CD4-positive, alpha-beta T cell (primary cell): Measurements from ENCODE around the gene FOLR3. TPM values are rescaled to one million over a fixed set of nuclear protein-coding genes. Genes with fewer than 3 reads are reported as not detected.

ENCODE experiments used
- ATAC-seq: fragments of 200-7000 bp; cut with Tn5 transposase; one replicate; pipeline ENCODE4 v1.10.0; 2022; ENCODE audit warnings: mild to moderate bottlenecking; ENCODE audit not compliant: poor library complexity
- CTCF ChIA-PET: fragments of 350-600 bp; sonication (Branson Sonifier 250); formaldehyde crosslinking; loops from one replicate; lab custom pipeline; 2021; ENCODE audit warnings: antibody characterized with exemption, inconsistent platforms; lab: Charles Lee
- POLR2A ChIA-PET: fragments of 350-600 bp; sonication (Branson Sonifier 250); formaldehyde crosslinking; loops from one replicate; lab custom pipeline; 2021; ENCODE audit warnings: antibody characterized with exemption, inconsistent platforms; lab: Charles Lee
- DNase-seq, 14 experiments: peaks; one replicate each; pipeline ENCODE4 v3.0.0-alpha.2; 2013 to 2020; ENCODE audit warnings: mixed read lengths in 2 of 14
- H3K27ac ChIP-seq, 2 donors: one replicate each; pipeline versions ENCODE4 v1.5.1 to v1.7.0; 2013; ENCODE audit warnings: low read length in 2 of 2, low read depth in 1 of 2, mild to moderate bottlenecking in 1 of 2
- H3K27me3 ChIP-seq, 2 experiments: 1 replicate in 1 of 2; 2 replicates in 1 of 2; pipeline versions ENCODE4 v1.6.1 to v1.7.0; 2013; ENCODE audit warnings: low read length in 2 of 2, control low read depth in 1 of 2, mild to moderate bottlenecking in 1 of 2, moderate library complexity in 1 of 2; ENCODE audit not compliant: insufficient read depth in 2 of 2, control insufficient read depth in 1 of 2
- H3K36me3 ChIP-seq: one replicate; pipeline ENCODE4 v1.6.1; 2013; ENCODE audit warnings: low read length, control low read depth; ENCODE audit not compliant: insufficient read depth
- H3K4me1 ChIP-seq: one replicate; pipeline ENCODE4 v1.6.1; 2013; ENCODE audit warnings: low read length, control low read depth; ENCODE audit not compliant: insufficient read depth
- H3K4me3 ChIP-seq: one replicate; pipeline ENCODE4 v1.5.1; 2013; ENCODE audit warnings: mild to moderate bottlenecking, low read length, moderate library complexity
- H3K9me3 ChIP-seq, 2 experiments: 1 replicate in 1 of 2; 2 replicates in 1 of 2; pipeline versions ENCODE4 v1.6.1 to v1.7.0; 2013; ENCODE audit warnings: low read length in 2 of 2, mild to moderate bottlenecking in 2 of 2, control low read depth in 1 of 2, moderate library complexity in 1 of 2; ENCODE audit not compliant: control insufficient read depth in 1 of 2, insufficient read depth in 1 of 2
- H3K27ac Mint-ChIP-seq: one replicate; pipeline ENCODE4 v1.8.0; 2020; ENCODE audit warnings: mixed read lengths
- H3K27me3 Mint-ChIP-seq: one replicate; pipeline ENCODE4 v1.8.0; 2021; ENCODE audit warnings: mixed read lengths
- H3K36me3 Mint-ChIP-seq: one replicate; pipeline ENCODE4 v1.8.0; 2021; ENCODE audit warnings: low read depth, mixed read lengths
- H3K4me1 Mint-ChIP-seq: one replicate; pipeline ENCODE4 v1.8.0; 2021; ENCODE audit warnings: low read depth, mixed read lengths
- H3K4me3 Mint-ChIP-seq: one replicate; pipeline ENCODE4 v1.8.0; 2020; ENCODE audit warnings: mild to moderate bottlenecking, mixed read lengths
- H3K9me3 Mint-ChIP-seq: one replicate; pipeline ENCODE4 v1.8.0; 2020; ENCODE audit warnings: mixed read lengths
- CTCF ChIP-seq: fragments of 200-600 bp; IDR thresholded peaks from one replicate; pipeline ENCODE4 v1.8.0; 2022; ENCODE audit warnings: antibody characterized with exemption, mild to moderate bottlenecking
- intact Hi-C, 2 experiments: fragments of 100-400 bp; cut with DNase I in 1 of 2; cut with micrococcal nuclease in 1 of 2; formaldehyde crosslinking; loops; one replicate each; pipeline versions ENCODE4 v1.15.1 to v1.9.0; 2023 to 2025; cut with DNase I, micrococcal nuclease
- total RNA-seq, 174 experiments: library from RNA in 2 of 174; stranded (reverse) in 2 of 174; gene quantifications; one replicate each; pipeline ENCODE4 v1.2.3 and lab custom pipeline; 2021 to 2026

Gene FOLR3
- total RNA-seq, 2 experiments from 2014 or later, result 0.47 TPM; not detected in 1

- DNase-seq (no peak), ATAC-seq (no peak)
- intact Hi-C loops, result no loop called here
- Histone ChIP-seq H3K27me3 (no peaks in the 10 kb centered on the region), H3K36me3 (no peaks in the 10 kb centered on the region), H3K4me3 (no peak overlapping the region), H3K4me1 (no peaks in the 10 kb centered on the region), H3K27ac (no peak overlapping the region), H3K9me3 (no peaks in the 10 kb centered on the region)
- peaks cover 3% of the 10 kb centered on the region for H3K27me3 Mint-ChIP-seq
- H3K9me3 Mint-ChIP-seq, result no peaks in the 10 kb centered on the region
- H3K4me1 Mint-ChIP-seq, result no peaks in the 10 kb centered on the region
- H3K4me3 Mint-ChIP-seq, result no peak overlapping the region
- POLR2A ChIA-PET, result no interaction called here
- no peak for TF ChIP-seq CTCF
- H3K27ac Mint-ChIP-seq, result no peak overlapping the region
- no peaks in the 10 kb centered on the region for H3K36me3 Mint-ChIP-seq
- CTCF ChIA-PET, result no interaction called here
These were observed 37.8 kb downstream of the FOLR3 start for GRCh38 chr11:72173291-72173690.

GRCh38 chr11:72174302-72175070 lies 39.0 kb downstream of the FOLR3 start:
- Mint-ChIP-seq H3K27me3 (peaks cover 3% of the 10 kb centered on the region), H3K27ac (no peak overlapping the region), H3K9me3 (no peaks in the 10 kb centered on the region), H3K36me3 (no peaks in the 10 kb centered on the region), H3K4me1 (no peaks in the 10 kb centered on the region), H3K4me3 (no peak overlapping the region)
- H3K27me3 ChIP-seq, result no peaks in the 10 kb centered on the region
- no peak for DNase-seq
- no peaks in the 10 kb centered on the region for H3K36me3 ChIP-seq
- ChIA-PET POLR2A (no interaction called here), CTCF (no interaction called here)
- H3K27ac ChIP-seq, result no peak overlapping the region
- no peak for TF ChIP-seq CTCF
- intact Hi-C loops, result no loop called here
- H3K9me3 ChIP-seq, result no peaks in the 10 kb centered on the region
- no peaks in the 10 kb centered on the region for H3K4me1 ChIP-seq
- no peak overlapping the region for H3K4me3 ChIP-seq
- ATAC-seq, result no peak

- Mint-ChIP-seq H3K9me3 (no peaks in the 10 kb centered on the region), H3K4me1 (no peaks in the 10 kb centered on the region), H3K27me3 (peaks cover 11% of the 10 kb centered on the region), H3K27ac (no peak overlapping the region), H3K36me3 (no peaks in the 10 kb centered on the region), H3K4me3 (no peak overlapping the region)
- TF ChIP-seq CTCF, result no peak
- no peaks in the 10 kb centered on the region for H3K4me1 ChIP-seq
- intact Hi-C loops, result no loop called here
- ChIA-PET CTCF (no interaction called here), POLR2A (no interaction called here)
- ATAC-seq (no peak), DNase-seq (no peak)
- H3K9me3 ChIP-seq, result no peaks in the 10 kb centered on the region
- H3K36me3 ChIP-seq, result no peaks in the 10 kb centered on the region
- no peak overlapping the region for H3K27ac ChIP-seq
- no peak overlapping the region for H3K4me3 ChIP-seq
- no peaks in the 10 kb centered on the region for H3K27me3 ChIP-seq
These were observed 42.1 kb downstream of the FOLR3 start for GRCh38 chr11:72177656-72178055.
